HG03196 (cell line): ENCODE measurements around the gene SH3GLB1.
A peak's percentile ranks its signal among the peaks of the same experiment; 100 is the strongest.

Source experiments
- ATAC-seq: cut with Tn5 transposase; IDR thresholded peaks from one replicate; pipeline ENCODE4 v1.9.1; 2021; ENCODE audit not compliant: unreplicated experiment

The SH3GLB1 gene

DNA sequence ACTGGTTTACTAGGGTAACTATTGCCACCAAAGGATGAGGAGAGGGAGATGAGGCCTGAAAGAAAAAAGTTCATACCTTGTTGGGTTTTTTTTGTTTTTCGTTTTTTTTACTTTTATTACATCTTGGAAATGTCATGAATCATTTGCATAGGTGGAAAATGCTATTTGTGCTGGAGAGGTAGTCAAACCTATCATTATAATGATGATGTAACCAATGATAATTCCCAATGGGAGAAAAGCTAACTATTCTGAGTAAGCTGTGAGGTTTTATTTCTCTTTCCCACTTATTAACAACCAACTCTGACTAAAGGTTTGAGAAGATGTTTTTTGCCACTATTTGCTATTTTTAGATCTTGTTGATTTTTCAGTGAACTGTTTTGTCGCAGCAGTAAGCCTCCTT, 29.0 kb downstream of the SH3GLB1 start:
- no peak for ATAC-seq

GRCh38 chr1:86739648-86740509, 35.5 kb downstream of the SH3GLB1 start:
- peak; percentile 71 for ATAC-seq

DNA sequence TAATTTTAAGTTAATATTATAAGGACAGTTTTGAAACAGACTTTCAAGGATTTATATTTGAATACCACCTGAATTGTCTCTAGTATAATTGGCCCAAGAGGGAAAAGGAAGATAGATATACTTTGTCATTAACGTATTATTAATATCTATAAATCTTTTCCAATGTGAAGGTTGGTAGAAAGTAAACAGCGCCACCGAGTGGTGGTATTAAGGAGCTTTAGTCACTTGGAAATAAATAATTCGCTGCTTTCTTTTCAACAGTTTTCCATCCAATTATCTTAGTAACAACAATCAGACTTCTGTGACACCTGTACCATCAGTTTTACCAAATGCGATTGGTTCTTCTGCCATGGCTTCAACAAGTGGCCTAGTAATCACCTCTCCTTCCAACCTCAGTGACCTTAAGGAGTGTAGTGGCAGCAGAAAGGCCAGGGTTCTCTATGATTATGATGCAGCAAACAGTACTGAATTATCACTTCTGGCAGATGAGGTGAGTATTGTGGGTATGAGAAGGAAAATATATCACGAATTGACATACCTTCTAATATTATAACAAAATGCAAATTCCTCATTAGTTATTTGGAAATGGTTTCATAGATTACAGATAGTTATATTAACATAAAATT, 37.7 kb downstream of the SH3GLB1 start:
- no peak for ATAC-seq

DNA sequence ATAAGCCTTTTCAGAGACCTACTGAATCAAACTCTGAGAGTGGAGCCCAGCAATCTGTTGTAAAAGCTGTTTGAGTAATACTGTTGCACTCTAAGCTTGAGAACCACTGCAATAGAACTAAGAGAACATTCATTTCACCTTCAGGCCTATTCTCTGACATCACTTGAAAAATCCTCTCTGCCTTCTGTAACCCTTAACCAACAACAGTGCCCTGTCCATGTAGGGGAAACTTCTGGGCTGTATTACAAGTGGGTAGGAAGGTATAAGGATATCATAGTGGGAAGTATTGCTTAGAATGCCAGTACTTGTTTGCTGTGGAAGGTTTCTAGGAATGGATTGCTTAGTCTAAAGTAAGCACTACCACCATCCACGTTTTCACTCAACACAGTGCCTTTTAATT, 42.9 kb downstream of the SH3GLB1 start:
- ATAC-seq: no peak

DNA sequence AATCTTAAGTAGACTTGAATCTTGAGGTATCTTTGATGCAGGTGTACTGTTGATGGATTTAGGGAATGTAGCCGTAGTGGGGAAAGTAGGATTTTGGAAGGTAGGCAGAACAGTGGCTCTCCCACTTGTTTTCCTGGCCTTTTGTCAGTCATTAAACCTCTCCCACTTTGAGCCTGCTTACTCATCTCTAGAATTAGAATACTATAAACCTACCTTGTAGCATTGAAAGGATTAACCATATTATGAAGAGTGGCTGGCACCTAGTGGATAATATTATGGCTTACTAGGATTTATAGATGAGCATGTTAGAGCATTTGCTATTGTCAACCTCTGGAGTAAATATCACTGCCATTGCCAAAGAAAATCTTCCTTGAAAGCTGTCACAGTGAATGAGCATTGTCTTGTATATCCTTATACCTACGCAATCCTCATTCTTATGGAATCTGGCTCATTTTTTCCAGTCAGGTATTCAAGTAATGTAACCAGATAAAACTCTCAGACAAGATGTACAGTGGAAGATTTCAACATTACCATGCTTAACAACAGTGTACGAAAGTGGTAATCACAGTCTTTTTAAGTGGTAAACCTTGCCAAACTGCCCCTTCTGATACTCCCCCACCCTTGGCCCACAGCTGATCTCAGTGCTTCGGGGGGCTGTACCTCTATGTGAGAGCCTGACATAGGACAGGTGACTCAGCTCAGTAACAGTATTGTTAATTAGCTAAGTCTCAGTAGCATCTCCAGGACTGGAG, 44.4 kb downstream of the SH3GLB1 start:
- no peak for ATAC-seq

GRCh38 chr1:86750076-86750475, 45.7 kb downstream of the SH3GLB1 start:
- no peak for ATAC-seq

- no peak for ATAC-seq
Observed at GRCh38 chr1:86750530-86750929, 46.2 kb downstream of the SH3GLB1 start.

GRCh38 chr1:86751923-86752322, 47.5 kb downstream of the SH3GLB1 start:
- ATAC-seq: no peak

DNA sequence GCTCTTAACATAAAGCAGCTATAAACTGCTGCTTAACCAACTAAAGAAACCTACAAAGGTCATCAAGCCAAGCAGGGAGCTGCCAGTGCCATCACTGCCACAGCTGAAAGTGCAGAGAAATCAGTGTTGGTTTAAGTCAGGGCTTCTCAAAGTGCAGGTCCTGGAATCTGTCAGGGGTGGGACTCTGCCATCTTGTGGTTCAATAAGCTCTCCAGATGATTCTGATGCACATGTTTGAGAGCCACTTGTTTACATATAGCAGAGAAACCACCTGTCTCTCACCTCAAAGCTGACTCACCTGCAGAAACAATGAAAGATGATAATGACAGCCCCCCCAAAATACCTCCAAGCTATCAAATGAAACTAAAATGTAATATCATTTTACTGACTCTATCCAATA, 49.3 kb downstream of the SH3GLB1 start:
- ATAC-seq: no peak

GRCh38 chr1:86754265-86754974, 50.0 kb downstream of the SH3GLB1 start:
- ATAC-seq: no peak

DNA sequence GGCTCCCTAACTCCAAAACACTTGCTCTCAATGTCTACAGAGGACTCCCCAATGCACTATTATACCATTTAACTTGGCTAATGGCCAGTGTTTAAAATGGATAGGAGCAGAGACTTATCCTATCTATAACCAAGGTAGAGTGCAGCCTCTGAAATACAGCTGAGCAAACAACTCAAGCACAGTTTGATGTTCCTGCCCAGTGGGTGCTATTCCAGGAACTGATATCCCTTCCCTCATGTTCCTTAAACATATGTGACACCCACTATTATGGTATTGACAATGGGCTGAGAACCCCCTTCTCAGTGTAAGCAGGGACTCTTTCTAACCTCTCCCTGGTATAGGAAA, 51.7 kb downstream of the SH3GLB1 start:
- no peak for ATAC-seq

DNA sequence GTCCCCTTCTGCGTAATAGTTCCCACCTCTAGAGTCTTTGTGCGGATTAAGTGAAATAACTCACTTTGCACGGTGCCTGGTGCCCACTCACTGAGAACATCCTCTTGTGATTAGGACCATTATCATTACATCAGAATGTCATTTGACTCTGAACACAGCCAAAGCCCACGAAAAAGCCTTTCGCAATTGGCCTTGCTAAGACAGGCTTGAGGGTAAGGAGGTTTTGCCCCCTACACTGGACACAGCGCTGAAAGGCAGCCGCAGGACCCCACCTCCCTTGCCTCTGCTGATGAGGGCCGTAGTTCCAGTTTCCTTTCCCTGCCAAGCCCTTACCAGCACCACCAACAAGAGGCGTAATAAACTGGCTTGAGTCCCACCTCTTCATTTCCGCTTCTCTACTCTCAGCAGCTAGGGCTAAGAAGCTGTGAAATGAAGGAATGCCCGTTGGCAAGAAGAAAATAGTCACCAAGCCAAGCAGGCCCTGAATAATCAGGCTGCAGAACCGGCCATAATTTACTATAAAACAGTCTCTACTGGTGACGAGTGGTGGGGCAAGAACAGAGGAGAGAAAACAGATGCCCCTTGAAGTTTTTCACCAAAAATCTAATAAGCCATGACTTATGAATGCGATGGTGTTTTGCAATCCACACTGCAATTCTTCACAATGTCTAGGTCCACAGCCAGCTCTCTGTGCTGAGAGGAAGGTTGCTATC, 53.1 kb downstream of the SH3GLB1 start:
- ATAC-seq: no peak

- ATAC-seq: no peak
Observed at GRCh38 chr1:86758570-86758969, 54.2 kb downstream of the SH3GLB1 start.

DNA sequence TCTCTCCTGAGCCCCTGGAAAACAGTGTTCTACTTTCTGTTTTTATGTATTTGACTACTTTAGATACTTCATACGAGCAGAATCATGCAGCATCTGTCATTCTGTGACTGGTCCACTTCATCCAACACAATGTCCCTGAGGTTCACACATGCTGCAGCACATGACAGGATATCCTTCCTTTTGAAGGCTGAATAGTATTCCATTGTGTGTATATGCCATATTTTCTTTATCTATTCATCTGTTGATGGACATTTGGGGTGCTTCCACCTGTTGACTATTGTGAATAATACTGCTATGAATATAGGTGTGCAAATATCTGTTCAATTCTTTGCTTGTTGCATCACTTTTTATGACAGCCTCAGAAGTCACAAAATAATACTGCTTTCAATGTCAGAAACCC, 55.8 kb downstream of the SH3GLB1 start:
- ATAC-seq: no peak

DNA sequence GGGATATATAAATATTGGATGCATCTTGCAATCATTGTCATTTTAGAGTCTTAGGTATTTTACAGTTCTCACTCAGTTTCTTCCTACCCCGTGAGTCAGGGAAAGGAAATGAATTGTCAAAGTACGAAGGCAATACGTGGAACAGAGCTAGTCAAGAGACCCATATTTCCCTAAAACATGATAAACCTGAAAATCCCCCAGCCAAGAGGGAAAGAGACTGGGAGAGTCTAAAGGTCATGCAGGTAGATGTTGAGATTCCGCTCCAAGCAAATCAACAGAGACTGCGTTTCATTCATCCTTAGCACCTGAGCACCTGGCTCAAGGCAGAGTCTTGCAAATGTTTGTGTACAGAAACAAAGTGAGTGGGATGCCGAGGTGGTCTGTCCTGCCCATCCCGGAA, 58.0 kb downstream of the SH3GLB1 start:
- ATAC-seq: no peak

- ATAC-seq: no peak
Observed at GRCh38 chr1:86764523-86764922, 60.1 kb downstream of the SH3GLB1 start.

DNA sequence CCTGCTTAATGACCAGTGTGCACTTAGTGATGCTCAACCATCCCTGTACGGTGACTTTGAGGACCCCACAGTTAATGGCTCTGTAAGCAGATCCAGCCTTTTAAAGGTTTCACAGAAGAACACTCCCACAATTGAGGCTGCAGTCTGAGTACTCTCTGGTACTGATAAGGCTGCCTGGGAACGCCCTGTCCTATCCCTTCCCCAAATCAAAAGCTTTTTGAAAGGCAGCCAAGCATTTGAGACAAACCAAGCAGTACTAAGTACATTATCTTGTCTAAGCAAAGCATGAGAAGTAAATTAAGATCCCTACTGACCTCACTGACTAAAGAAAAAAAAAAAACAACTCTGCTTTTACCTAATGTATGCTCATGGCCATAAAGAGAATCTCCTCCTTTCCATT, 60.7 kb downstream of the SH3GLB1 start:
- ATAC-seq: no peak

DNA sequence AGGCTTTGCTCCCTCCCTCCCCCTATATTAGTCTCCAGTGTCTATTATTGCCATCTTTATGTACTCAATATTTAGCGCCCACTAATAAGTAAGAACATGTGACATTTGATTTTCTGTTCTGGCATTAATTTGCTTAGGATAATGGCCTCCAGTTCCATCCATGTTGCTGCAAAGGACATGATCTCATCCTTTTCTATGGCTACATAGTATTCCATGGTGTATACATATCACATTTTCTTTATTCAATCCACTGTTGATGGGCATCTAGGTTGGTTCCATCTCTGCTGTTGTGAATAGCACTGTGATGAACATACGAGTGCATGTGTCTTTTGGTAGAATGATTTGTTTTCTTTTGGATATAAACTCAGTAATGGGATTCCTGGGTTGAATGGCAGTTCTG, 61.3 kb downstream of the SH3GLB1 start:
- ATAC-seq: no peak

DNA sequence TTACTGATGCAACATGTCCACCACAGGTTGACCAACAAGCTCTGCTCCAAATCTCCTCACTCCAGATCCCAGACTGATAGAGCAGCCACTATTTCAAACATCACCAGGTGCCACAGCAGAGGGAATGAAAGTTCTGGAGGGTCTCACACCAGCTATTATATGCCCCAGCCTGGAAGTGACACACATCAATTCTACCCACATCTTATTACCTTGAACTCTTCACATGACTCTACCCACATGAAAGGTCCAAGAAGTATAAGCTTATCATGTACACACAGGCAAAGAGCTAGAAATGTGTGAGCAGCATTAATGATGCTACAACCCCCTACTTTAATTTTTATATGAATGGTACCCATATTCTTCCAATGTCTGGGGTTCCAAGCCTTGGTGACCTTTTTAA, 64.2 kb downstream of the SH3GLB1 start:
- ATAC-seq: no peak

DNA sequence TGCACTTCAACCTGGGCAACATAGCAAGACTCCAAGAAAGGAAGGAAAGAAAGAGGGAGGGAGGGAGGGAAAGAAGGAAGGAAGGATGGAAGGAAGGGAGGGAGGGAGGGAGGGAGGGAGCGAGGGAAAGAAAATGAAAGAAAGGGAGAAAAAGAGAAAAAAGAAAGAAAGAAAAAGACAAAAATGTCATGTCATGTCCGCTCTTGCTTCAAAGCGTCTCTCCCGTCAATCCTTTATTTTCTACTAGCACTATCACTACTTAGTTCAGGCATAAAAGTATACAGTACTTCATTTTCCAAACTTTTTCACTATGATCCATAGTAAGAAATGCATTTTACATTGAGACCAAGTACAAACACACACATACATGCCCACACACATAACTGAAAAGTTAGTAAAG, 64.7 kb downstream of the SH3GLB1 start:
- no peak for ATAC-seq
